H1 (cell line): ENCODE results near the gene PLB1. TPM values are rescaled to one million over a fixed set of nuclear protein-coding genes. Genes with fewer than 3 reads are reported as not detected.

ENCODE experiments used
- CTCF ChIA-PET: fragments of 300-600 bp; sonication (Branson Sonifier 250); formaldehyde crosslinking; loops from one replicate; lab custom pipeline; 2021; ENCODE audit not compliant: partially characterized antibody; lab: Charles Lee
- POLR2A ChIA-PET: fragments of 300-600 bp; sonication (Branson Sonifier 250); formaldehyde crosslinking; loops from one replicate; lab custom pipeline; 2021; ENCODE audit warnings: inconsistent platforms; ENCODE audit not compliant: partially characterized antibody; lab: Charles Lee
- DNase-seq, 2 experiments: peaks; one replicate each; pipeline versions ENCODE4 v3.0.0 to v3.0.0-alpha.2; 2010 to 2022; ENCODE audit warnings: low spot score in 2 of 2, low read depth in 1 of 2, mixed read lengths in 1 of 2
- FAIRE-seq: peaks from 2 replicates; lab custom pipeline; 2011; peaks lifted over from hg19 to GRCh38; lab: Jason Lieb, UNC
- H2AFZ ChIP-seq: 2 replicates; pipeline ENCODE4 v1.8.1; 2012; ENCODE audit warnings: low read length, inconsistent platforms
- H2AK5ac ChIP-seq: 2 replicates; pipeline ENCODE4 v1.6.1; 2013; ENCODE audit warnings: low read depth, low read length
- H2BK120ac ChIP-seq: replicated peaks from 2 replicates; pipeline ENCODE3; 2013; ENCODE audit warnings: low read depth, low read length, inconsistent platforms
- H2BK12ac ChIP-seq: 2 replicates; pipeline ENCODE4 v1.6.1; 2013; ENCODE audit warnings: low read depth, low read length
- H2BK15ac ChIP-seq: 2 replicates; pipeline ENCODE4 v1.6.1; 2013; ENCODE audit warnings: low read length
- H2BK20ac ChIP-seq: 2 replicates; pipeline ENCODE4 v1.6.1; 2013; ENCODE audit warnings: low read length
- H2BK5ac ChIP-seq: 2 replicates; pipeline ENCODE4 v1.6.1; 2013; ENCODE audit warnings: low read depth, low read length
- H3K14ac ChIP-seq: 2 replicates; pipeline ENCODE4 v1.6.1; 2013; ENCODE audit warnings: inconsistent platforms; ENCODE audit not compliant: insufficient read length
- H3K18ac ChIP-seq: 2 replicates; pipeline ENCODE4 v1.6.1; 2013; ENCODE audit warnings: low read length; ENCODE audit errors: extremely low read depth
- H3K23ac ChIP-seq: 2 replicates; pipeline ENCODE4 v1.6.1; 2013; ENCODE audit warnings: inconsistent platforms; ENCODE audit not compliant: insufficient read length
- H3K23me2 ChIP-seq: 2 replicates; pipeline ENCODE4 v1.6.1; 2013; ENCODE audit warnings: low read depth, low read length
- H3K27ac ChIP-seq: 2 replicates; pipeline ENCODE4 v1.6.1; 2011; ENCODE audit warnings: low read depth, low read length, inconsistent platforms
- H3K27me3 ChIP-seq, 4 experiments: replicated peaks in 1 of 4; 1 replicate in 1 of 4; 2 replicates in 3 of 4; pipeline versions ENCODE4 v1.6.1 to v1.8.1; 2011 to 2013; ENCODE audit warnings: low read length in 3 of 4, mild to moderate bottlenecking in 3 of 4, inconsistent platforms in 2 of 4, mixed read lengths in 2 of 4, moderate library complexity in 1 of 4; ENCODE audit not compliant: control insufficient read depth in 3 of 4, insufficient read depth in 3 of 4; ENCODE audit errors: extremely low read depth in 1 of 4
- H3K36me3 ChIP-seq, 4 experiments: 2 replicates each; pipeline versions ENCODE4 v1.6.1 to v1.8.1; 2011 to 2013; ENCODE audit warnings: mild to moderate bottlenecking in 4 of 4, low read length in 3 of 4, moderate library complexity in 2 of 4, control low read depth in 1 of 4, inconsistent platforms in 1 of 4; ENCODE audit not compliant: insufficient read depth in 4 of 4, control insufficient read depth in 2 of 4
- H3K4ac ChIP-seq: replicated peaks from 2 replicates; pipeline ENCODE3; 2013; ENCODE audit warnings: low read length, low read depth, mixed read lengths, inconsistent platforms; ENCODE audit not compliant: insufficient read length
- H3K4me1 ChIP-seq, 4 experiments: replicated peaks in 1 of 4; 1 replicate in 1 of 4; 2 replicates in 3 of 4; pipeline versions ENCODE4 v1.6.1 to v1.8.1; 2011 to 2013; ENCODE audit warnings: low read length in 3 of 4, inconsistent platforms in 2 of 4, mixed read lengths in 1 of 4; ENCODE audit not compliant: insufficient read depth in 4 of 4, control insufficient read depth in 3 of 4
- H3K4me2 ChIP-seq, 2 experiments: 2 replicates each; pipeline versions ENCODE4 v1.6.1 to v1.8.1; 2011 to 2013; ENCODE audit warnings: low read depth in 2 of 2, low read length in 2 of 2, control low read depth in 1 of 2, inconsistent platforms in 1 of 2, mild to moderate bottlenecking in 1 of 2; ENCODE audit not compliant: insufficient read depth in 1 of 2
- H3K4me3 ChIP-seq, 4 experiments: fragments of 200-600, 300-600 bp in 1 of 4; sonication (generic), shearing (Covaris generic), sonication (Bioruptor Twin) in 1 of 4; 2 replicates each; pipeline versions ENCODE4 v1.5.1 to v1.8.1; 2011 to 2016; ENCODE audit warnings: low read length in 4 of 4, low read depth in 3 of 4, control low read depth in 2 of 4, inconsistent platforms in 2 of 4, mild to moderate bottlenecking in 2 of 4, mixed read lengths in 1 of 4, moderate library complexity in 1 of 4; ENCODE audit not compliant: insufficient read depth in 2 of 4; ENCODE audit errors: extremely low read depth in 1 of 4
- H3K56ac ChIP-seq: replicated peaks from 2 replicates; pipeline ENCODE3; 2013; ENCODE audit warnings: low read depth, mild to moderate bottlenecking, mixed read lengths, low read length, inconsistent platforms; ENCODE audit not compliant: insufficient read length
- H3K79me1 ChIP-seq: 2 replicates; pipeline ENCODE4 v1.6.1; 2013; ENCODE audit warnings: low read depth, low read length, control low read depth
- H3K79me2 ChIP-seq, 2 experiments: 2 replicates each; pipeline versions ENCODE4 v1.6.1 to v1.8.1; 2012 to 2013; ENCODE audit warnings: low read length in 2 of 2, mild to moderate bottlenecking in 2 of 2, inconsistent platforms in 1 of 2; ENCODE audit not compliant: insufficient read depth in 2 of 2, control insufficient read depth in 1 of 2
- H3K9ac ChIP-seq, 4 experiments: replicated peaks in 1 of 4; 1 replicate in 1 of 4; 2 replicates in 3 of 4; pipeline versions ENCODE4 v1.6.1 to v1.8.1; 2011 to 2013; ENCODE audit warnings: low read depth in 3 of 4, low read length in 3 of 4, control low read depth in 2 of 4, mild to moderate bottlenecking in 2 of 4, moderate library complexity in 2 of 4, inconsistent platforms in 1 of 4; ENCODE audit errors: extremely low read depth in 1 of 4
- H3K9me3 ChIP-seq, 2 experiments: 2 replicates each; pipeline versions ENCODE4 v1.6.1 to v1.8.1; 2012 to 2013; ENCODE audit warnings: mild to moderate bottlenecking in 2 of 2, moderate library complexity in 2 of 2, control low read depth in 1 of 2, inconsistent platforms in 1 of 2, low read depth in 1 of 2, low read length in 1 of 2, mixed read lengths in 1 of 2; ENCODE audit not compliant: insufficient read depth in 2 of 2
- H4K20me1 ChIP-seq, 2 experiments: replicated peaks in 1 of 2; 2 replicates each; pipeline versions ENCODE3 to v1.8.1; 2011 to 2013; ENCODE audit warnings: inconsistent platforms in 2 of 2, low read length in 2 of 2, mild to moderate bottlenecking in 1 of 2; ENCODE audit not compliant: insufficient read depth in 2 of 2, control insufficient read depth in 1 of 2
- H4K5ac ChIP-seq: 2 replicates; pipeline ENCODE4 v1.6.1; 2013; ENCODE audit warnings: low read length, low read depth, mixed read lengths, inconsistent platforms; ENCODE audit not compliant: insufficient read length
- H4K8ac ChIP-seq: 2 replicates; pipeline ENCODE4 v1.8.0; 2013; ENCODE audit warnings: mild to moderate bottlenecking, moderate library complexity, low read length, inconsistent platforms; ENCODE audit not compliant: insufficient read depth; ENCODE audit errors: extremely low read depth
- H4K91ac ChIP-seq: replicated peaks from 2 replicates; pipeline ENCODE3; 2013; ENCODE audit warnings: low read length, mixed read lengths, inconsistent platforms; ENCODE audit not compliant: insufficient read length
- ATF2 ChIP-seq: IDR thresholded peaks from 2 replicates; pipeline ENCODE4 v1.6.1; 2012; ENCODE audit warnings: low read length, inconsistent platforms
- CHD2 ChIP-seq: IDR thresholded peaks from 2 replicates; pipeline ENCODE4 v1.6.1; 2012; ENCODE audit warnings: low read length, improper control_type of control experiment
- EZH2 ChIP-seq: fragments of 200-600 bp; sonication (generic); IDR thresholded peaks from 2 replicates; pipeline ENCODE4 v1.7.1; 2012; ENCODE audit warnings: low read depth, mild to moderate bottlenecking, moderate library complexity, low read length, inconsistent platforms; ENCODE audit not compliant: severe bottlenecking
- HDAC6 ChIP-seq: IDR thresholded peaks from one replicate; pipeline ENCODE4 v1.7.1; 2012; ENCODE audit warnings: low read depth, mild to moderate bottlenecking, inconsistent platforms, low read length, moderate library complexity
- MAFK ChIP-seq: IDR thresholded peaks from 2 replicates; pipeline ENCODE4 v1.6.1; 2012; ENCODE audit warnings: low read depth, mild to moderate bottlenecking, improper control_type of control experiment, low read length
- POLR2AphosphoS5 ChIP-seq: IDR thresholded peaks from 2 replicates; pipeline ENCODE4 v1.6.1; 2011; ENCODE audit warnings: low read depth, low read length
- RXRA ChIP-seq: IDR thresholded peaks from 2 replicates; pipeline ENCODE4 v1.6.1; 2011; ENCODE audit warnings: low read depth, mild to moderate bottlenecking, low read length, moderate library complexity; ENCODE audit not compliant: insufficient read depth
- SAP30 ChIP-seq: fragments of 300-600 bp; sonication (generic); IDR thresholded peaks from 2 replicates; pipeline ENCODE4 v1.7.1; 2012; ENCODE audit warnings: low read length, moderate library complexity, mild to moderate bottlenecking, inconsistent platforms; ENCODE audit not compliant: insufficient read depth, insufficient replicate concordance
- TBP ChIP-seq: IDR thresholded peaks from 2 replicates; pipeline ENCODE4 v1.6.1; 2011; ENCODE audit warnings: low read depth, low read length, improper control_type of control experiment
- USF2 ChIP-seq: IDR thresholded peaks from 2 replicates; pipeline ENCODE4 v1.6.1; 2011; ENCODE audit warnings: low read length, improper control_type of control experiment
- WGBS, 2 experiments: shearing (Covaris generic) in 1 of 2; methylation state at CpG; one replicate each; pipeline versions ENCODE4 v1.1.6 to v1.1.7; 2013 to 2015; ENCODE audit warnings: low lambda C conversion rate in 2 of 2, mixed read lengths in 2 of 2, inconsistent platforms in 1 of 2, low coverage in 1 of 2, missing lambda C conversion rate in 1 of 2; ENCODE audit not compliant: insufficient replicate concordance in 2 of 2, insufficient coverage in 1 of 2, insufficient read length in 1 of 2; ENCODE audit errors: extremely low coverage in 1 of 2, missing lambda C conversion rate in 1 of 2; 5-methylcytosine and 5-hydroxymethylcytosine counted together
- polyA plus RNA-seq, 7 experiments: library from polyadenylated mRNA; depleted of rRNA in 3 of 7; stranded (reverse) in 5 of 7; unstranded in 2 of 7; fragments of >200 nt in 5 of 7; fragments of 200-250 nt in 2 of 7; gene quantifications; 1 replicate in 5 of 7; 2 replicates in 1 of 7; 4 replicates in 1 of 7; pipeline versions ENCODE4 v1.2.1 to v1.2.3, GENCODE V29; 2011 to 2013; ENCODE audit warnings: missing spikeins in 2 of 7, mixed read lengths in 2 of 7
- total RNA-seq: library from RNA; stranded (reverse); fragmentation: NEBNext Ultra II Directional; extraction: Animal tissue kit (Norgen Biotek cat#: 25700); gene quantifications from 2 replicates; pipeline ENCODE4 v1.2.1, GENCODE V29; 2021

Gene PLB1
- total and polyA plus RNA-seq, 2 of the 8 experiments (the other 6 are each of a cell fraction or from before 2014, with no cell fraction given), result 0.20 to 0.36 TPM

GRCh38 chr2:28558918-28559317 lies 63.1 kb downstream of the PLB1 start:
- Histone ChIP-seq H4K91ac (no peak overlapping the region), H3K18ac (no peak overlapping the region), H3K14ac (no peak overlapping the region), H3K9ac (no peak overlapping the region), H2BK15ac (no peak overlapping the region), H3K27ac (no peak overlapping the region), H3K23me2 (no peaks in the 10 kb centered on the region), H2BK120ac (no peak overlapping the region), H3K9me3 (no peaks in the 10 kb centered on the region), H2BK12ac (no peak overlapping the region), H3K4me2 (no peak overlapping the region), H4K5ac (no peak overlapping the region), H3K79me1 (no peaks in the 10 kb centered on the region), H3K79me2 (no peaks in the 10 kb centered on the region), H4K8ac (no peak overlapping the region), H4K20me1 (no peaks in the 10 kb centered on the region), H3K4me3 (no peak overlapping the region), H3K27me3 (no peaks in the 10 kb centered on the region), H2BK20ac (no peak overlapping the region), H3K36me3 (no peaks in the 10 kb centered on the region), H3K23ac (no peak overlapping the region), H3K4me1 (no peaks in the 10 kb centered on the region), H3K4ac (no peak overlapping the region), H2AFZ (no peak overlapping the region), H3K56ac (no peak overlapping the region), H2BK5ac (no peak overlapping the region), H2AK5ac (no peak overlapping the region)
- ChIA-PET CTCF (interaction anchor here (1.4 kb wide), 1 partner anchor 8 kb away, joined by 9 read pairs; no protein-coding TSS in a partner anchor), POLR2A (no interaction called here)
- 85% methylated on average over 4 of the region's 4 CpGs; no CpG with 5 or more reads in 1 of the 2 experiments for WGBS, 2 experiments
- TF ChIP-seq RXRA (no peak), MAFK (no peak), CHD2 (no peak), HDAC6 (no peak), POLR2AphosphoS5 (no peak), SAP30 (no peak), USF2 (no peak), TBP (no peak), ATF2 (no peak), EZH2 (no peak)
- no peak for FAIRE-seq
- DNase-seq, result no peak
